Astrocyte of the spinal cord (primary cell): ENCODE measurements around the gene CLMP.
"Not testable (repeated sequence)": the region's sequence is repeated elsewhere in the genome, so short reads cannot be mapped to it uniquely, and the experiment has no call there.

Source experiments
- DNase-seq: peaks from one replicate; pipeline ENCODE4 v3.0.0; 2011; ENCODE audit warnings: low read depth, low spot score
- H3K4me3 ChIP-seq: 2 replicates; pipeline ENCODE4 v1.5.1; 2011; ENCODE audit warnings: low read depth, mild to moderate bottlenecking, low read length, moderate library complexity
- CTCF ChIP-seq: IDR thresholded peaks from 2 replicates; pipeline ENCODE4 v1.5.1; 2012; ENCODE audit warnings: low read depth, mild to moderate bottlenecking, low read length, inconsistent platforms
- in situ Hi-C: cut with HindIII; loops from 2 replicates; pipeline ENCODE4 v1.10.0; 2017; ENCODE audit warnings: low sequenced_read_pairs

The CLMP gene

GRCh38 chr11:123158033-123159003 lies 36.7 kb downstream of the CLMP start:
- TF ChIP-seq CTCF, result no peak
- H3K4me3 ChIP-seq, result no peak overlapping the region
- no peak for DNase-seq
- in situ Hi-C loops, result no loop called here

GRCh38 chr11:123152951-123153350 lies 42.1 kb downstream of the CLMP start:
- in situ Hi-C loops, result no loop called here
- no peak overlapping the region for H3K4me3 ChIP-seq
- DNase-seq, result no peak
- TF ChIP-seq CTCF, result no peak

- H3K4me3 ChIP-seq, in situ Hi-C loops, DNase-seq: not testable (repeated sequence)
Observed at GRCh38 chr11:123152346-123152745, 42.7 kb downstream of the CLMP start.

GRCh38 chr11:123151796-123152195 lies 43.3 kb downstream of the CLMP start:
- DNase-seq, result no peak
- no peak for TF ChIP-seq CTCF
- in situ Hi-C loops, result no loop called here
- no peak overlapping the region for H3K4me3 ChIP-seq

GRCh38 chr11:123151366-123151765 lies 43.7 kb downstream of the CLMP start:
- no peak for DNase-seq
- in situ Hi-C loops, result no loop called here
- H3K4me3 ChIP-seq, result no peak overlapping the region
- no peak for TF ChIP-seq CTCF

- no peak overlapping the region for H3K4me3 ChIP-seq
- in situ Hi-C loops, result no loop called here
- TF ChIP-seq CTCF, result no peak
- DNase-seq, result no peak
Observed at GRCh38 chr11:123150882-123151281, 44.2 kb downstream of the CLMP start.

GRCh38 chr11:123148965-123149364 lies 46.1 kb downstream of the CLMP start:
- no peak for DNase-seq
- no peak for TF ChIP-seq CTCF
- no peak overlapping the region for H3K4me3 ChIP-seq
- in situ Hi-C loops, result no loop called here
